Stimulated activated CD8-positive, alpha-beta memory T cell treated with anti-CD3 and anti-CD28 coated beads, Interleukin-15, amount 100 ng/mL, for 48 hours (primary cell): ENCODE data around the gene ZBED1.
"Not testable (repeated sequence)": the region's sequence is repeated elsewhere in the genome, so short reads cannot be mapped to it uniquely, and the experiment has no call there.

Source experiments
- DNase-seq, 2 donors: peaks; one replicate each; pipeline ENCODE4 v3.0.0-alpha.2; 2020; ENCODE audit warnings: low read depth in 2 of 2

The ZBED1 gene

DNA sequence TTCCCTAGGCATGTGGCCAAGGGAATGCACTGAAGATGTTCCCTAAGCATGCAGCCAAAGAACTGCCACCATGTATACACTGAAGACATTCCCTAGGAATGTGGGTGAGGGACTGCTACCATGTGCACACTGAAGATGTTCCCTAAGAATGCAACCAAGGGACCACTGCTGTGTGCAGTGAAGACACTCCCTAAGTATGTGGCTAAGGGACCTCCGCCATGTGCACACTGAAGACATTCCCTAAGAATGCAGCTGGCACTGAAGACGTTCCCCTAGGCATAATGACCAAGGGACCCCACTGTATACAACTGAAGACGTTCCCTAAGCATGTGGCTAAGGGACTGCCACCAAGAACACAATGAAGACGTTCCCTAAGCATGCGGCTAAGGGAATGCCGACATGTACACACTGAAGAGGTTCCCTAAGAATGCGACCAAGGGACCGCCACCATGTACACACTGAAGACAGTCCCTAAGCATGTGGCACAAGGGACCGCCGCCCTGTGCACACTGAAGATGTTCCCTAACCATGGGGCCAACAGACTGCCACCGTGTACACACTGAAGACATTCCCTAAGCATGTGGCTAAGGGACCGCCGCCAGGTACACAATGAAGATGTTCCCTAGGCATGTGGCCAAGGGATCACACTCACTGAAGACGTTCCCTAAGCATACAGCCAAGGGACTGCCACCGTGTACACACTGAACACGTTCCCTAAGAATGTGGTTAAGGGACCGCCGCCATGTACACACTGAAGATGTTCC, 25.6 kb downstream of the ZBED1 start:
- DNase-seq, result no peak

GRCh38 chrX:2474280-2474962, 26.4 kb downstream of the ZBED1 start:
- DNase-seq, result no peak

DNA sequence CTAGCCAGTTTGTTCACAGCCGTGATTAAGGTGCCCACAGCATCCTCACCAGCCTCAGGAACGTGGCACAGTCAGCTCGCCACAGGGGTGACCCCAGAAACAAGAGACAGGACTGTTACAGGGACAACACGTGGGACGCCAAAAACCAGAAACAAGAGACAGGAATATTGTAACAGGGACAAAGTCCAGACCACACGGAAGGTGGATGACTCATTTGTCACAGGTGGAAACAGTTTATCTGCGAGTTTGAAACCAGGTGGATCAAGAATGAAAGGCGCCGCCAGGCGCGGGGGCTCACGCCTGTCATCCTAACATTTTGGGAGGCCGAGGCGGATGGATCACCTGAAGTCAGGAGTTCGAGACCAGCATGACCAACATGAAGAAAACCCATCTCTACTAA, 27.7 kb downstream of the ZBED1 start:
- DNase-seq, result not testable (repeated sequence)

GRCh38 chrX:2471641-2472040, 29.1 kb downstream of the ZBED1 start:
- DNase-seq, result no peak

- DNase-seq, result not testable (repeated sequence)
These were observed 29.6 kb downstream of the ZBED1 start for GRCh38 chrX:2471126-2471525.

GRCh38 chrX:2469852-2470251, 30.9 kb downstream of the ZBED1 start:
- DNase-seq, result not testable (repeated sequence)

GRCh38 chrX:2469196-2469685, 31.5 kb downstream of the ZBED1 start:
- DNase-seq, result no peak

- no peak for DNase-seq
These were observed 32.2 kb downstream of the ZBED1 start for GRCh38 chrX:2468261-2469195.

DNA sequence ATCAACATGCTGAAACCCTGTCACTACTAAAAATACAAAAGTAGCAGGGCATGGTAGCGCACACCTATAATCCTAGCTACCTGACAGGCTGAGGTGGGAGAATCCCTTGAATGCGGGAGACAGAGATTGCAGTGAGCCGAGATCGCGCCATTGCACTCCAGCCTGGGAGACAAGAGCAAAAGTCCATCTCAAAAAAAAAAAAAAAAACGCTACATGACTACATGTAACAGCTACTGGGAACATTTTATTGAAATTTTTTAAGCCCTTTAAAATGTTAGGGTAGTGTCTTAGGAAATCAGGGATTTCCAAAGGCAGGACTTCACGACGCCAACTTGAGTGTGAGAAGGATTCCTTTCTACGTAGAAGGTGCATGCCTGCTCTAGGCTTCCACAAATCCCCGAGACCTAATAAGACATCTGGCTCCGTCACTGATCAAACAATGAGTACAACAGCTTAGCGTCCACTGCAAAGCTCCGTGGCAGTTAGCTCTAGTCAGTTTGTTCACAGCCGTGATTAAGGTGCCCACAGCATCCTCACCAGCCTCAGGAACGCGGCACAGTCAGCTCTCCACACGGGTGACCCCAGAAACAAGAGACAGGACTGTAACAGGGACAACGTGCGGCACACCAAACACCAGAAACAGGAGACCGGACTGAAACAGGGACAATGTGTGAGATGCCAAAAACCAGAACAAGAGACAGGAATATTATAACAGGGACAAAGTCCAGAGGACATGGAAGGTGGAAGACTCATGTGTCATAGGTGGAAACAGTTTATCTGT, 33.7 kb downstream of the ZBED1 start:
- DNase-seq, result no peak

GRCh38 chrX:2464677-2465166, 36.1 kb downstream of the ZBED1 start:
- DNase-seq, result no peak

- DNase-seq, result no peak
These were observed 36.7 kb downstream of the ZBED1 start for GRCh38 chrX:2463973-2464676.

DNA sequence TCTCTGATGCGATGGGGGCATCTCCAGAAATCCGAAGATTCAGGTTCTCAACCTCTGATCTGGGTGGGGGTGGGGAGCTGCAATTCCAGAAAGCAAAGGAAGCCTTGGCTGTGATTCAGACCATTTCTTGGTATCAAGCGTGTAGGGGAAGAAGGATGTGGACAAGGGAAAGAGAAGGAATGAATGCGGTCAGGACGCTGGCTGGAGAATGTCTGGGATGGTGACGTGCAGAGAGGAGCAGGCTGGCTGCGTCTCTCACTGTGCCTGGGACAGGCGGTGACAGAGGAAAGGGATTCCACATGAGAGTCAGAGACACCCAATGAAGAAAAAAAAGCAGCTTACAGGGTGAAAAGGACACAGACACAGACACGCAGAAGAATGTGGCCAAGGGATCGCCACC, 37.3 kb downstream of the ZBED1 start:
- DNase-seq, result not testable (repeated sequence)

GRCh38 chrX:2462780-2463179, 38.0 kb downstream of the ZBED1 start:
- DNase-seq, result no peak

GRCh38 chrX:2462074-2462473, 38.7 kb downstream of the ZBED1 start:
- no peak for DNase-seq

GRCh38 chrX:2461711-2462016, 39.1 kb downstream of the ZBED1 start:
- no peak for DNase-seq

GRCh38 chrX:2460821-2461710, 39.7 kb downstream of the ZBED1 start:
- not testable (repeated sequence) for DNase-seq

GRCh38 chrX:2460048-2460447, 40.7 kb downstream of the ZBED1 start:
- DNase-seq, result not testable (repeated sequence)

DNA sequence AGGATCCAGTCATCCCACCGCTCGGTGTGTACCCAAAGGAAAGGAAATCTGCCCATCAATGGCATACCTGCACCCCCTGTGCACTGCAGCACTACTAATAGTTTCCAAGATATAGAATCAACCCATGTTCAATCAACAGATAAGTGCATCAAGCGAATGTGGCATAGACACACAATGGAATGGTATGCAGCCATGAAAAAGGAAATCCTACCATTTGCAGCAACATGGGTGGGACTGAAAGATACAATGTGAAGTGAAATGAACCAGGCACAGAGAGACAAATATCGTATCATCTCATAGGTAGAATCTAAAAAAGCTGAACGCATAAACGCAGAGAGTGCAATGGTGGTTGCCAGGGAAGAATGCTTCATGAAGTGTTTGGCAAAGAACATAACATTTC, 42.5 kb downstream of the ZBED1 start:
- DNase-seq, result no peak

GRCh38 chrX:2457289-2458133, 43.3 kb downstream of the ZBED1 start:
- no peak for DNase-seq
